Bronchial epithelial cell (primary cell): ENCODE results near the gene INPP4B. TPM values are rescaled to one million over a fixed set of nuclear protein-coding genes. Genes with fewer than 3 reads are reported as not detected.

ENCODE experiments used
- DNase-seq: peaks from one replicate; pipeline ENCODE4 v3.0.0-alpha.2; 2010; ENCODE audit warnings: low read depth
- FAIRE-seq: peaks from 2 replicates; lab custom pipeline; 2011; peaks lifted over from hg19 to GRCh38; lab: Jason Lieb, UNC
- H3K27me3 ChIP-seq: 2 replicates; pipeline ENCODE4 v1.5.1; 2011; ENCODE audit warnings: low read length; ENCODE audit not compliant: control insufficient read depth, insufficient read depth
- H3K36me3 ChIP-seq: 2 replicates; pipeline ENCODE4 v1.5.1; 2011; ENCODE audit warnings: low read length; ENCODE audit not compliant: control insufficient read depth, insufficient read depth
- H3K4me3 ChIP-seq: 2 replicates; pipeline ENCODE4 v1.5.1; 2011; ENCODE audit warnings: mild to moderate bottlenecking, low read depth, low read length, control low read depth
- CTCF ChIP-seq: IDR thresholded peaks from 2 replicates; pipeline ENCODE4 v1.5.1; 2011; ENCODE audit warnings: mild to moderate bottlenecking, moderate library complexity, low read length, control low read depth, inconsistent platforms; ENCODE audit not compliant: insufficient read depth, severe bottlenecking
- total RNA-seq: library from RNA; depleted of rRNA; stranded (reverse); fragments of >200 nt; gene quantifications from 2 replicates; pipeline ENCODE4 v1.2.1, GENCODE V29; 2014

INPP4B gene
- total RNA-seq, 1 donor from 2014 or later: 74.8 TPM

GRCh38 chr4:142582340-142582739 lies 263.8 kb downstream of the INPP4B start:
- H3K36me3 ChIP-seq: no peaks in the 10 kb centered on the region
- H3K4me3 ChIP-seq: no peak overlapping the region
- H3K27me3 ChIP-seq: no peaks in the 10 kb centered on the region
- DNase-seq (no peak), FAIRE-seq (no peak)
- TF ChIP-seq CTCF: no peak

- no peaks in the 10 kb centered on the region for H3K27me3 ChIP-seq
- no peak for TF ChIP-seq CTCF
- FAIRE-seq (no peak), DNase-seq (no peak)
- no peak overlapping the region for H3K4me3 ChIP-seq
- no peaks in the 10 kb centered on the region for H3K36me3 ChIP-seq
Observed at GRCh38 chr4:142581881-142582280, 264.2 kb downstream of the INPP4B start.

GRCh38 chr4:142579443-142579842 lies 266.7 kb downstream of the INPP4B start:
- FAIRE-seq (no peak), DNase-seq (no peak)
- Histone ChIP-seq H3K27me3 (no peaks in the 10 kb centered on the region), H3K4me3 (no peak overlapping the region), H3K36me3 (no peaks in the 10 kb centered on the region)
- TF ChIP-seq CTCF: no peak

GRCh38 chr4:142574306-142574705 lies 271.8 kb downstream of the INPP4B start:
- FAIRE-seq (no peak), DNase-seq (no peak)
- Histone ChIP-seq H3K36me3 (no peaks in the 10 kb centered on the region), H3K4me3 (no peak overlapping the region), H3K27me3 (no peaks in the 10 kb centered on the region)
- no peak for TF ChIP-seq CTCF

GRCh38 chr4:142572071-142572470 lies 274.0 kb downstream of the INPP4B start:
- DNase-seq: no peak
- FAIRE-seq: no peak
- H3K36me3 ChIP-seq: no peaks in the 10 kb centered on the region
- H3K4me3 ChIP-seq: no peak overlapping the region
- no peaks in the 10 kb centered on the region for H3K27me3 ChIP-seq
- TF ChIP-seq CTCF: no peak
